DOHH2 (cell line): ENCODE results near the gene UBE3A.

Source experiments
- CTCF ChIP-seq: fragments of 200-600 bp; sonication (generic); IDR thresholded peaks from one replicate; pipeline ENCODE4 v1.5.1; 2014; ENCODE audit warnings: antibody characterized with exemption, mild to moderate bottlenecking, low read depth, low read length; ENCODE audit not compliant: poor library complexity, severe bottlenecking
- EZH2phosphoT487 ChIP-seq: fragments of 200-600 bp; sonication (generic); IDR thresholded peaks from 2 replicates; pipeline ENCODE4 v1.6.1; 2017; ENCODE audit warnings: borderline replicate concordance, mild to moderate bottlenecking, antibody characterized with exemption, low read length, moderate library complexity, mixed read lengths

GRCh38 chr15:25464784-25465183, 26.0 kb upstream of the UBE3A start:
- TF ChIP-seq CTCF (no peak), EZH2phosphoT487 (no peak)
